IPS-15b (cell line): ENCODE measurements around the gene HK1.
A peak's percentile ranks its signal among the peaks of the same experiment; 100 is the strongest.

Source experiments
- H3K27me3 ChIP-seq: one replicate; pipeline ENCODE4 v1.6.1; 2013; ENCODE audit warnings: low read length; ENCODE audit not compliant: control insufficient read depth, insufficient read depth
- H3K36me3 ChIP-seq: one replicate; pipeline ENCODE4 v1.6.1; 2013; ENCODE audit warnings: low read length; ENCODE audit not compliant: control insufficient read depth, insufficient read depth
- H3K4me1 ChIP-seq: one replicate; pipeline ENCODE4 v1.6.1; 2013; ENCODE audit warnings: mild to moderate bottlenecking, low read length; ENCODE audit not compliant: control insufficient read depth, insufficient read depth
- H3K4me3 ChIP-seq: one replicate; pipeline ENCODE4 v1.5.1; 2013; ENCODE audit warnings: low read depth, low read length
- H3K9ac ChIP-seq: one replicate; pipeline ENCODE4 v1.6.1; 2013; ENCODE audit warnings: low read depth, mild to moderate bottlenecking, low read length
- H3K9me3 ChIP-seq: one replicate; pipeline ENCODE4 v1.6.1; 2013; ENCODE audit warnings: mild to moderate bottlenecking, low read length; ENCODE audit not compliant: control insufficient read depth, insufficient read depth

Gene HK1

DNA sequence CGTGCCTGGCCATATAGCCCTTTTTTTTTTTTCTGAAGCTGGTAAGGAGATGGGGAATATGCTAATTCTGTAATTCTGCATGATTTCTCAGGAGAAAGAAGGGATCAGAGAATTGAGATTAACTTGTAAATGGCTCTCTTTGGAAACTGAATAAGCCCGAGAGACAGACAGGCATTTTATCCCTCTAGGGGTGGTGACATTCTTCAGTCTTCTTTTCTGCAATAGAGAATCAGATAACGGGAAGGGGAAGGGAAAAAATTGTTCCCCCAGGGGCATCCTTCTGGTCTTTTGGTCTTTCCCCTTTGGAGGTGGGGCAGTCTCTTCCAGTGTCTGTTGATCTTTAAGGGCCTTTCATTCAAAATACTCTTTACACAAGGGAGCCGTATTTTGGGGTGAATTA lies 34.2 kb downstream of the HK1 start:
- Histone ChIP-seq H3K4me1 (peaks cover 10% of the 10 kb centered on the region), H3K27me3 (no peaks in the 10 kb centered on the region), H3K9me3 (no peaks in the 10 kb centered on the region), H3K36me3 (no peaks in the 10 kb centered on the region), H3K9ac (peak overlapping the region; percentile 1), H3K4me3 (no peak overlapping the region)

DNA sequence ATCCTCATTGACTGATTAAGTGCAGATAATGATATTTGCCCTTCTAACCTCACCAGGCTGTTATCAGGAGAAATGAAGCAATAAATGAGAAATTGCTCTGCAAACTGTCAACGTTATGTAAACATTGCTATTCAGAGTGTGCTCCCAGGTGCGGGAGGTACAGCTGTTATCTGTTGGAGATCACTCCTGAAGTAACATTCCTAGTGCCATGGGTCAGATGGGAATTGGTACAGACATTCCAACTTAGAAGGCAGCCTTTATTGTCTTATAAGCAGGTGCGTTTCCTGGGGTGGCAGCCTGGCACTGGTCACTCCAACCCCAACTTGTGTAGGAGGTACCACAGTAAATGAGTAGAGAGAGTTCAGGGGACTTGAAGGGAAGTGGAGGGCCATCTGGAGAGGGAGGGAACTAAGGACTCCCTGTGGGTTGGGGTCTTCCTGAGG lies 36.8 kb downstream of the HK1 start:
- Histone ChIP-seq H3K4me1 (peaks cover 13% of the 10 kb centered on the region), H3K9me3 (no peaks in the 10 kb centered on the region), H3K27me3 (no peaks in the 10 kb centered on the region), H3K4me3 (no peak overlapping the region), H3K36me3 (no peaks in the 10 kb centered on the region), H3K9ac (no peak overlapping the region)

DNA sequence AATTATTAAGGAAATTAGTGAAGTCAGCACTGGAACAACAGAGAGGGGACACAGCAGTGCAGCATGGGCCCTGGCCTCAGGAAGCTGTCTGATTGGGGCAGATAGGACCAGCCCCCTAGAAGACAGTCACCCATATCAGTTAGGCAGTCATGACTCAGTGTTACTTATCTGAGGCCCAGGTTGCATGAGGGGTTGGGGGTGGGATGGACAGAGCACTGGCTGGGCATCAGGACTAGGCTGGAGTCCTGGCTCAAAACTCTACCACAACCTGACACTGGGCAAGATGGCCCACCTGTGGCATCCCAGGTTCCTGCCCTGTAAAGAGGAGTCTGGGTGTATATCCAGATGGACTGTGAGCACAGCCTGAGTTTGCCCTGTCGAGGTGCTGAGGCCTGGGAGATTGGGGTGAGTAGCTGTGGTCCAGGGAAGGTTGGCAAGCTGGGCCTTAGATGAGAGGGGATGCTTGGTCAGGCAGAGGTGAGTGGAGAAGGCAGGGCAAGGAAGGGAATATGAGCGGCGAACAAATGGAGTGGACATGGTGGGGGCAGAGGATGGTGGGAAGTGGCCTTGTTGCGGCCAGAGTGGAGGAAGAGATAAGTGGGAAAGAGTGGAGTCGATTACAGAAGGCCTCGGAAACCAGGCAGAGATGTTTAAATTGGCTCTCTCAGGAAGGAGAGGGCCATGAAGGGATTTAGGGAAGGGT lies 37.5 kb downstream of the HK1 start:
- Histone ChIP-seq H3K4me3 (no peak overlapping the region), H3K4me1 (peaks cover 15% of the 10 kb centered on the region), H3K36me3 (no peaks in the 10 kb centered on the region), H3K9ac (no peak overlapping the region), H3K27me3 (no peaks in the 10 kb centered on the region), H3K9me3 (no peaks in the 10 kb centered on the region)

DNA sequence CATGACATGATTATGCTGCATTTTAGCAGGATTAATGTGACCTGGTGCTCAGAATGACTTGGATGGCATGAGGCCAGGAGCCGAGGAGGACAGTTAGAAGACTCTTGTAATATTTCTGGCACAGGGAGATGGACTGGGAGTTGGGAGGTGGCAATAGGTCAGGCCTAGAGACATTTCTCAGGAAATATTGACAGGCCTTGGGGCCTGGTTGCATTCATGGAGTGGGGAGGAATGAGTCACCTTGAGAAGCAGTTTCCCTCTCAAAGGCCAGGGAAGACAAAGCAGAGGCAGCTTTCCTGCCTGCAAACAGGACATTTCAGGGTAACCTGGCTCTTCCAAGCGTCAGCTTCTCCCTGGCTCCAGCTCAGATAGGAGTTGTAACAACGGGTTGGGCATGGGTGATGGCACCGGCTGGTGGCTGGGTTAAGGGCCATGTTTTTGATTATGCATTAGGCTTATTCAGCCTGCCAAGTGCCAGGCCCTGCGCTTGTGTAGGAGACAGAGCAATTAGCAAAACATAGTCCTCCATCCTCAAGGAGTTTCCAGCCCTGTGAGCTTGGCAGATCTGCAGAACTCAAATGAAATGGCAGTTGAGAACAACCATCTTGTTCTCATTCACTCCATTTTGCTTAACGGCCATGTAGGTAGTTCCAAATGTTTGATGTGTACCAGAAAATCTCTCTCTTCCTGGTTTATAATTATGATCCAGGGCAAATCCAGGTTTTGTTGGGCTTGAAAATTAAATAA lies 38.2 kb downstream of the HK1 start:
- Histone ChIP-seq H3K27me3 (no peaks in the 10 kb centered on the region), H3K9me3 (no peaks in the 10 kb centered on the region), H3K4me3 (no peak overlapping the region), H3K4me1 (peaks cover 15% of the 10 kb centered on the region), H3K36me3 (no peaks in the 10 kb centered on the region), H3K9ac (no peak overlapping the region)

DNA sequence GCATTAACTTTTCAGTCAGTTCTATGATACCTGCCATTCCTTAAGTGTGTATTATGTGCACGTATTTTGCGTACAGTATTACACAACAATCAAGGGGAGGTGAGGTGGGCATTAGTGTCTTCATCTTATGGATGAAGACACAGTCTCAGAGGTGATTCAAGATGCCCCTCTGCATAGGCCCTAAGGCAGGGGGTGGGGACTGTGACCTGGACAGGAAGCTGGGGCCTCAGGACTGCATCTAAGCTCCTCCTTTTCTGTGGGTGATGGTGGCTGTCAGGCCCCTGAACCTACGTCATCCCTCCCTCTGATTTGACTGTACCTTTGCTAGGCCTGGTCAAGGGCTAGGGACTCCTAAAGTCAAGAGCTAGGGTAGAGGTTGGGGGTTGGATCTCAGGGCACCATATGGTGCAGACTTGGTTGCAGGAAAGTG lies 38.9 kb downstream of the HK1 start:
- no peaks in the 10 kb centered on the region for H3K9me3 ChIP-seq

DNA sequence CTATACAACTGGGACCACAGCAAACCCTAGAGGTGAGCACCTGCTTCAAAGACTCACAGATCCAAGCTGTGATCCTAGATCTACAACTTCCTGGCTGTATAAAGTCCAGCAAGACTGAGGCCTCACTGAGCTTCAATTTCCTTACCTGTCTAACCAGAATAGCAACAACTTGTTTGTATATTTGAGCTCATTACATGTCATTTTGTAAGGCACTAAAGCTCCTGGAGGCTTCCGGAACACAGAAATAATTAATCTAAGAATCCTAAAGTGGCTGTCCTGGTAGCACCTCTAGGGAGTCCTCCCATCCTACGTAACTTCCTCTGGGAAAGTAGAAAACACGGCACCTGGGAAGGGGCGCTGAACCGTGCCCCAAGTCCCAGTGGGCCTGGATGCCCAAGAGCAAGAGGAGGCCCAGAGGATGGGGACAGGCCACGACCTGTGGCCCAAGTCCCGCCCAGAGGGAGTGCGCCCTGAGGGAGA lies 39.4 kb downstream of the HK1 start:
- Histone ChIP-seq H3K9ac (peak overlapping the region; percentile 42), H3K4me3 (peak overlapping the region; percentile 44), H3K9me3 (no peaks in the 10 kb centered on the region), H3K36me3 (no peaks in the 10 kb centered on the region), H3K27me3 (no peaks in the 10 kb centered on the region), H3K4me1 (peaks cover 13% of the 10 kb centered on the region)

More for the DNA sequence above, 38.9 kb downstream of the HK1 start:
- no peaks in the 10 kb centered on the region for H3K36me3 ChIP-seq
- peaks cover 16% of the 10 kb centered on the region for H3K4me1 ChIP-seq
- H3K9ac ChIP-seq = no peak overlapping the region
- H3K4me3 ChIP-seq = no peak overlapping the region
- H3K27me3 ChIP-seq = no peaks in the 10 kb centered on the region

DNA sequence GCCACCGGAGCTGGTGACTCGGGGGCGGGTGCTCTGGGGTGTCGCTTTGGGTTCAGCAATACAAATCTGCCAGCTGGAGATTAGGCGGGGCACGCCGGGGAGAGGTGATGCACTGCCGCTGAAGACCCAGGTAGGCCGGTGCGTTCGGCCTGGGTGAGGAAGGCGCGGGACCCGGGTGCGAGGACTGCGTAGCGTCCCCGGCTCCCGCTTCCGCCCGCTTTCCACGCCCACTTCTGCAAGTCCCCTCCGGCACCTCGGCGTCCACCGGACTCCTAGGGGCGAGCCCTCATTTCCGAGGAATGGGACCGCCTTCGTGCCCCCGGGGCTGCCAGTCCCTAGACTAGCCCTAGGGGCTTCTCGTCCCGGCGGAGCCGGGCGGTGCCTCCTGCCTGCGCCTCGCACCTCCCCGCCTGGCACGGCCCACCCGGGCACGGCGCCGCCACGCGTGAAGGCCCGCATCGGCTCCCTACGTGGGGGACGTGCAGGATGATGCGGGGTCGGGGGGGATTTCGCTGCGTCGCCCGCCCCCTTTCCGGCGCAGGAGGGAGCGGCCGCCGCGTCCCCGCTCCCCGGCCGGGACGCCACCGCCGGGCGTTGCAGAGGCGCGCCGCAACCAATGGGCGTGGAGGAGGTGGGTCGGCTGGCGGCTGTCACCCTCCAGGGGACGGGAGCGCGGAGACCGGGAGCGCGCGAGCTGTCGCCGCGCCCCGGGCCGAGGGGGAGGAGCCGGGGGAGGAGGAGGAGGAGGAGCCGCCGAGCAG lies 40.0 kb downstream of the HK1 start:
- no peaks in the 10 kb centered on the region for H3K9me3 ChIP-seq
- peak overlapping the region; percentile 44 for H3K4me3 ChIP-seq
- no peaks in the 10 kb centered on the region for H3K27me3 ChIP-seq
- H3K36me3 ChIP-seq = no peaks in the 10 kb centered on the region
- H3K9ac ChIP-seq = peak overlapping the region; percentile 42
- H3K4me1 ChIP-seq = peaks cover 10% of the 10 kb centered on the region

DNA sequence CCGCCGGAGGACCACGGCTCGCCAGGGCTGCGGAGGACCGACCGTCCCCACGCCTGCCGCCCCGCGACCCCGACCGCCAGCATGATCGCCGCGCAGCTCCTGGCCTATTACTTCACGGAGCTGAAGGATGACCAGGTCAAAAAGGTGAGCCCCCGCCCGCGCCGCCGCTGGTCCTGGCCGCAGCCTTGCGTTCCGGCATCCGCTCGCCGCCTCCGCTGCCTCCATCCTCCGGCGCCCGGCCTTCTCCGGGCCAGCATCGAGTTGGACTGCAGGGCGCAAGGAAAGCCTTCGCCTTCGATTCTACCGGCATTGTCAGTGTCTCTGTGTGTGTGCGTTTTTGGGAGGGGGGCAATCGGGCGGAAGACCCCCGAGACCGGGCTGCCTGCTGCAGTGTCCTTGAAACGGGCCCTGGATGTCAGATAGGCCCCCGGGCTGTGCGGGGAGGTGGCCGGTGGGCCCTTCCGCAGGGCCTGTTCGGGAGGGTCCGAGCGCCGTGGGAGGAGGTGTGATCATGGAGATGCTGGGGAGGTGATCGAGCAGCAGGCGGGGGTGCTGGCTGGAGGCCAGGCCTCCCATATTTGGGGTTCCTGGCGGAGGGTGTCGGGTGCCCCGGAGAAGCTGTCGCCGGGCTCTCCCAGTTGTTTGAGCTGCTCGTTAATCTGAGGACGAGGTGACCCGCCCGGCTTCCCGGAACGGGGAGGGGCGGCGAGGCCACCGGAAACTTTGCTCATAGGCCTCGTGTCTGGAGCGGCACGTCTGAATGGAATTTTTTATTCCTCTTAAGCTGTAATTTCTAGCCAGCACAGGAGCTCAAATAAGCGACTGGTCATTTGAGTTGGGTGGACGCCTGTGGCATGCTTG lies 40.8 kb downstream of the HK1 start:
- Histone ChIP-seq H3K27me3 (no peaks in the 10 kb centered on the region), H3K36me3 (no peaks in the 10 kb centered on the region), H3K9ac (peak overlapping the region; percentile 62), H3K9me3 (no peaks in the 10 kb centered on the region), H3K4me3 (peak overlapping the region; percentile 44), H3K4me1 (peaks cover 10% of the 10 kb centered on the region)

DNA sequence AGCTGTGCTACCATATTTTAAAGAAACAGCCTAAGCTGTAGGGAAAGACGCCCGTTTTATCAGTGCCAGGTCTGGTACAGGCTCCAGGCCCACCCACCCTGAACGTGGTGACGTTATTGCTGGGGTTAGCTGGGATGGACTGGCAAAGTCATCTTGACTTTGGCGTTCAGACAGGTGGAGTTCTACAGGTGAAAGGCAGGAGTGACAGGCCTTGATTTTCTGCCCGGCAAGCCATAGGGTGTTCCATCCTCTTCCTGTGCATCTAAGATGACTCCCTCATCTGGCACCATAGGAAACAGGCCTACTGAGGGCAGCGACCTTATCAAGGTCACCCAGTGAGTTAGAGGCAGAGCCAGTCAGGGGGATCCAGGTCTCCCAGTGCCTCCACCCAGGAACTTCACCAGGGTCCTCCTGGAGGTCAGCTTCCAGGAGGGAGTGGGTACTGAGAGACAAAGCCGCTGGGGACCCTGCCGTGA lies 41.6 kb downstream of the HK1 start:
- H3K9ac ChIP-seq = no peak overlapping the region
- no peaks in the 10 kb centered on the region for H3K36me3 ChIP-seq
- H3K4me3 ChIP-seq = peak overlapping the region; percentile 44
- no peaks in the 10 kb centered on the region for H3K9me3 ChIP-seq
- H3K27me3 ChIP-seq = no peaks in the 10 kb centered on the region
- peaks cover 10% of the 10 kb centered on the region for H3K4me1 ChIP-seq

DNA sequence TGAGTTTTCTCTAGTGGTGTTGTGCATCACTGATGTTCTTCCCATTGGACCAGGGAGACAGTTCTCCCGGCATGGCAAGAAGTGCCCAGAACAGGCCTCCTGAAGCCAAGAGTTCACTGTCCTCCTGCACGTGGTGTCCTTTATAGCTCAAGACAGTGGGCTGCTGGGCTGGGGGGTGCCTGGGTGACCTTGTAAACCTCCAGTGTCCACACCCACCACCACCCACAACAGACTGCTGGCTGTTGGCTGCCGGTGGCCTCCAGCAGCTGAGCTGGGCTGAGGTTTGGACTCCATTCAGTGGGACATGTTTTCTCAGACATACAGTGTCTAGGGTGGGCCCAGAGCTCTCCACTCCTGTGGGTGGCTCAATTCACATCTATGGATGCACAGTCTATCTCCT lies 42.2 kb downstream of the HK1 start:
- Histone ChIP-seq H3K4me1 (peaks cover 10% of the 10 kb centered on the region), H3K9me3 (no peaks in the 10 kb centered on the region), H3K36me3 (no peaks in the 10 kb centered on the region), H3K9ac (no peak overlapping the region), H3K4me3 (peak overlapping the region; percentile 44), H3K27me3 (no peaks in the 10 kb centered on the region)
